Activated CD4-positive, alpha-beta T cell treated with anti-CD3 and anti-CD28 coated beads, Interleukin-10, Interleukin-2, amounts not matched to agents 100 ng/mL and 50 ng/mL, durations not matched to agents 16 hours and 8 hours (primary cell): ENCODE results near the gene KCNN3.

Source experiments
- DNase-seq: peaks from one replicate; pipeline ENCODE4 v3.0.0-alpha.2; 2020

Gene KCNN3

GRCh38 chr1:154767315-154768240 is 102.5 kb downstream of the KCNN3 start:
- DNase-seq = no peak

GRCh38 chr1:154765970-154766369 is 104.1 kb downstream of the KCNN3 start:
- DNase-seq = no peak

GRCh38 chr1:154764773-154765172 is 105.3 kb downstream of the KCNN3 start:
- DNase-seq = no peak

GRCh38 chr1:154764181-154764580 is 105.9 kb downstream of the KCNN3 start:
- DNase-seq = no peak

GRCh38 chr1:154760469-154760933 is 109.6 kb downstream of the KCNN3 start:
- DNase-seq = peak; percentile 83

- no peak for DNase-seq
These were observed 110.3 kb downstream of the KCNN3 start for GRCh38 chr1:154759793-154760192.

- peak; percentile 85 for DNase-seq
These were observed 110.9 kb downstream of the KCNN3 start for GRCh38 chr1:154759196-154759595.

GRCh38 chr1:154758346-154758745 is 111.7 kb downstream of the KCNN3 start:
- no peak for DNase-seq

- no peak for DNase-seq
These were observed 113.1 kb downstream of the KCNN3 start for GRCh38 chr1:154756793-154757548.

- peak; percentile 29 for DNase-seq
These were observed 114.0 kb downstream of the KCNN3 start for GRCh38 chr1:154755858-154756730.

- DNase-seq = no peak
These were observed 116.7 kb downstream of the KCNN3 start for GRCh38 chr1:154753426-154753825.

GRCh38 chr1:154752273-154753030 is 117.6 kb downstream of the KCNN3 start:
- DNase-seq = no peak

GRCh38 chr1:154751690-154752089 is 118.4 kb downstream of the KCNN3 start:
- DNase-seq = peak; percentile 34

- no peak for DNase-seq
These were observed 119.1 kb downstream of the KCNN3 start for GRCh38 chr1:154750681-154751665.

GRCh38 chr1:154749078-154749760 is 120.9 kb downstream of the KCNN3 start:
- peak; percentile 72 for DNase-seq

- no peak for DNase-seq
These were observed 121.7 kb downstream of the KCNN3 start for GRCh38 chr1:154748405-154748775.

GRCh38 chr1:154747740-154748404 is 122.2 kb downstream of the KCNN3 start:
- peak; percentile 80 for DNase-seq

- no peak for DNase-seq
These were observed 122.7 kb downstream of the KCNN3 start for GRCh38 chr1:154747380-154747739.

GRCh38 chr1:154746622-154747299 is 123.3 kb downstream of the KCNN3 start:
- no peak for DNase-seq
